OCI-LY1 (cell line): ENCODE results near the gene SHH.

ENCODE experiments used
- CTCF ChIP-seq: fragments of 200-600 bp; sonication (generic), shearing (Covaris generic); IDR thresholded peaks from 2 replicates; pipeline ENCODE4 v1.5.1; 2017; ENCODE audit warnings: mild to moderate bottlenecking, antibody characterized with exemption, low read length, moderate library complexity, mixed read lengths
- EZH2 ChIP-seq: fragments of 200-600 bp; sonication (generic), shearing (Covaris generic); IDR thresholded peaks from 2 replicates; pipeline ENCODE4 v1.8.0; 2017; ENCODE audit warnings: borderline replicate concordance, mixed run types, mild to moderate bottlenecking, antibody characterized with exemption, low read length, moderate library complexity, mixed read lengths

GRCh38 chr7:155789001-155789725, 23.1 kb downstream of the SHH start:
- TF ChIP-seq EZH2, result no peak
- TF ChIP-seq CTCF, result no peak
